HepG2 (cell line): ENCODE results near the gene POC1A. TPM values are rescaled to one million over a fixed set of nuclear protein-coding genes. Genes with fewer than 3 reads are reported as not detected.

ENCODE experiments used
- AKAP8 ChIP-seq: sonication (generic); formaldehyde crosslinking; IDR thresholded peaks from 2 replicates; pipeline ENCODE4 v1.5.1; 2020; ENCODE audit warnings: mild to moderate bottlenecking, missing genetic modification reagents
- CCDC6 ChIP-seq: sonication (generic); formaldehyde crosslinking; IDR thresholded peaks from 2 replicates; pipeline ENCODE4 v1.8.1; 2022; ENCODE audit warnings: mild to moderate bottlenecking, missing genetic modification reagents, moderate library complexity
- CEBPG ChIP-seq: IDR thresholded peaks from 2 replicates; pipeline ENCODE4 v1.6.1; 2016
- FOXA3 ChIP-seq: IDR thresholded peaks from 2 replicates; pipeline ENCODE4 v1.6.1; 2016; ENCODE audit warnings: missing genetic modification reagents, missing compliant biosample characterization
- GABPA ChIP-seq, 2 experiments: IDR thresholded peaks; 2 replicates each; pipeline ENCODE4 v1.6.1; 2011 to 2016; ENCODE audit warnings: low read depth in 2 of 2, low read length in 1 of 2, missing biosample characterization in 1 of 2, missing genetic modification characterization in 1 of 2
- HDAC6 ChIP-seq: fragments of 200-600 bp; sonication (generic); IDR thresholded peaks from 2 replicates; pipeline ENCODE4 v1.7.0; 2017; ENCODE audit warnings: mild to moderate bottlenecking, antibody characterized with exemption, low read length, low read depth
- HMG20A ChIP-seq: IDR thresholded peaks from 2 replicates; pipeline ENCODE4 v1.6.1; 2016; ENCODE audit warnings: borderline replicate concordance
- HOXA9 ChIP-seq: sonication (generic); formaldehyde crosslinking; IDR thresholded peaks from 2 replicates; pipeline ENCODE4 v1.8.1; 2022; ENCODE audit warnings: missing genetic modification reagents, mild to moderate bottlenecking, moderate library complexity, borderline replicate concordance
- KDM2A ChIP-seq: sonication (generic); formaldehyde crosslinking; IDR thresholded peaks from 2 replicates; pipeline ENCODE4 v1.4.0; 2020; ENCODE audit warnings: low read depth, missing genetic modification reagents, borderline replicate concordance
- SOX5 ChIP-seq: IDR thresholded peaks from 2 replicates; pipeline ENCODE4 v1.6.1; 2016; ENCODE audit warnings: borderline replicate concordance
- TMF1 ChIP-seq: sonication (generic); formaldehyde crosslinking; IDR thresholded peaks from 2 replicates; pipeline ENCODE4 v1.8.1; 2022; ENCODE audit warnings: low read depth, missing genetic modification reagents
- ZFP36L2 ChIP-seq: sonication (generic); formaldehyde crosslinking; IDR thresholded peaks from 2 replicates; pipeline ENCODE4 v1.4.0; 2020; ENCODE audit warnings: missing genetic modification reagents
- ZNF572 ChIP-seq: sonication (generic); formaldehyde crosslinking; IDR thresholded peaks from 2 replicates; pipeline ENCODE4 v1.5.1; 2020; ENCODE audit warnings: mild to moderate bottlenecking, missing genetic modification reagents
- ZNF644 ChIP-seq: IDR thresholded peaks from 2 replicates; pipeline ENCODE4 v1.6.1; 2016; ENCODE audit warnings: low read depth
- ZNF781 ChIP-seq: sonication (generic); formaldehyde crosslinking; IDR thresholded peaks from 2 replicates; pipeline ENCODE4 v1.5.1; 2020; ENCODE audit warnings: borderline replicate concordance, mild to moderate bottlenecking, missing genetic modification reagents; ENCODE audit errors: not compliant biosample characterization
- polyA plus RNA-seq, 8 experiments: library from polyadenylated mRNA; depleted of rRNA in 3 of 8; stranded (reverse) in 7 of 8; unstranded in 1 of 8; fragments of >200 nt; fragmentation: Illumina TruSeq in 4 of 8; extraction: Trizol in 4 of 8; gene quantifications; 2 replicates each; pipeline versions ENCODE4 v1.2.1 to v1.2.3, GENCODE V29; 2011 to 2016; ENCODE audit warnings: low read depth in 4 of 8, missing spikeins in 1 of 8, mixed read lengths in 1 of 8; ENCODE audit not compliant: insufficient read depth in 1 of 8
- total RNA-seq, 5 experiments: library from RNA; depleted of rRNA; stranded (reverse); fragments of >200 nt; fragmentation: Illumina TruSeq; extraction: Trizol; gene quantifications; 2 replicates each; pipeline ENCODE4 v1.2.3, GENCODE V29; 2016; ENCODE audit warnings: low read depth in 1 of 5
- TF ChIP-seq, protein P1 (sequence below): sonication (generic); formaldehyde crosslinking; IDR thresholded peaks from 2 replicates; pipeline ENCODE4 v1.4.0; 2020; ENCODE audit warnings: missing genetic modification reagents
- TF ChIP-seq, protein P2 (sequence below): sonication (generic); formaldehyde crosslinking; IDR thresholded peaks from 2 replicates; pipeline ENCODE4 v1.4.0; 2020; ENCODE audit warnings: missing genetic modification reagents
- TF ChIP-seq, protein P3 (sequence below): IDR thresholded peaks from 2 replicates; pipeline ENCODE4 v1.6.1; 2012; ENCODE audit warnings: low read depth, low read length, improper control_type of control experiment

Gene POC1A
- total and polyA plus RNA-seq, 2 of the 13 experiments (the other 11 are each of a cell fraction or from before 2014, with no cell fraction given): 14.6 to 20.0 TPM

DNA sequence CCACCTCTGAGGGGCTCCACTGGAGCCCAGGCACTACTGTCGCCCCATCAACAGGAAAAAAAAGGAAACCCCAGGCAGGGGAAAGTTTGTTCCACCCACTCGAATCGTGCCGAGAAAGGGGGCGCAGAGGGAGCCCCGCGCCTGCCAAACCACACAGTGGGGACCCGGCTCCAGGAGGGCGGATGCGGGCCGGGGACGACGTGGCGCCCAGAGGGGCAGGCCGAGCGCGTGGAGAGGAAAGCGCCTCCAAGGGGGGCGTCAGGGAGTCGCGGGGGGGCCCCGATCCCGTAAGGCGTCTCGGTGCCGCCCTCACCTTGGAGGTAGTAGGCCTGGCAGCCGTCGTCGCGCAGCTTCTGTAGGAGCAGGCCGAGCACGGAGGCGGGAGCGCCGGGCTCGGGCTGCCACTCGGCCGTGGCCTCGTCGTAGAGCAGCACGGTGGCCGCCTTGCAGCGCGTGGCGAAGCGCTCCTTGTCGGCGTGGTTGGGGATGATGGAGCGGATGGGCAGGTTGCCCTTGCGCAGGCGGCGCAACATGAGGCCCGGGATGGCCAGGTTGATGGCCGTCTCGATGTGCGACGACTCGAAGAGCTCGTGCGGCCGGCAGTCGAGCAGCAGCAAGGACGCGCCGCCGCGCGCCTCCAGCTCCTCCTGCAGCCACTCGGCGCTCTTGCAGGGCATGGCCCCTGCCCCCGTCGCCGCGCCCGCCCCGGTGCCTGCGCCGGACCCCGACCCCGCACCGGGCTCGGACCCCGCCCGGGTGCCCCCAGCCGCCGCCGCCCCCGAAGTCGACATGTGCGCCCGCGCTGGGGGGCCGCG is 98.5 kb downstream of the POC1A start (continued):
- peak; percentile 36; the same call in 1 of the 2 replicates for TF ChIP-seq AKAP8
- no peak for TF ChIP-seq GABPA (IDR thresholded peaks at IDR 0.05; ENCODE audit: low read depth, low read length)
- TF ChIP-seq GABPA (CRISPR knock-in tag; IDR thresholded peaks at IDR 0.05; ENCODE audit: low read depth): no peak
- TF ChIP-seq ZNF781 (CRISPR knock-in tag): peak; percentile 88
- TF ChIP-seq SOX5 (CRISPR knock-in tag): peak; percentile 32; the same call in 1 of the 2 replicates
- no peak for TF ChIP-seq ZFP36L2 (CRISPR knock-in tag)
- no peak for TF ChIP-seq ZNF644 (CRISPR knock-in tag)
- peak; percentile 36; the same call in 1 of the 2 replicates for TF ChIP-seq CEBPG
- TF ChIP-seq, protein P1, sequence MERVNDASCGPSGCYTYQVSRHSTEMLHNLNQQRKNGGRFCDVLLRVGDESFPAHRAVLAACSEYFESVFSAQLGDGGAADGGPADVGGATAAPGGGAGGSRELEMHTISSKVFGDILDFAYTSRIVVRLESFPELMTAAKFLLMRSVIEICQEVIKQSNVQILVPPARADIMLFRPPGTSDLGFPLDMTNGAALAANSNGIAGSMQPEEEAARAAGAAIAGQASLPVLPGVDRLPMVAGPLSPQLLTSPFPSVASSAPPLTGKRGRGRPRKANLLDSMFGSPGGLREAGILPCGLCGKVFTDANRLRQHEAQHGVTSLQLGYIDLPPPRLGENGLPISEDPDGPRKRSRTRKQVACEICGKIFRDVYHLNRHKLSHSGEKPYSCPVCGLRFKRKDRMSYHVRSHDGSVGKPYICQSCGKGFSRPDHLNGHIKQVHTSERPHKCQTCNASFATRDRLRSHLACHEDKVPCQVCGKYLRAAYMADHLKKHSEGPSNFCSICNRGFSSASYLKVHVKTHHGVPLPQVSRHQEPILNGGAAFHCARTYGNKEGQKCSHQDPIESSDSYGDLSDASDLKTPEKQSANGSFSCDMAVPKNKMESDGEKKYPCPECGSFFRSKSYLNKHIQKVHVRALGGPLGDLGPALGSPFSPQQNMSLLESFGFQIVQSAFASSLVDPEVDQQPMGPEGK (CRISPR knock-in tag): peak; percentile 24
- TF ChIP-seq, protein P2, sequence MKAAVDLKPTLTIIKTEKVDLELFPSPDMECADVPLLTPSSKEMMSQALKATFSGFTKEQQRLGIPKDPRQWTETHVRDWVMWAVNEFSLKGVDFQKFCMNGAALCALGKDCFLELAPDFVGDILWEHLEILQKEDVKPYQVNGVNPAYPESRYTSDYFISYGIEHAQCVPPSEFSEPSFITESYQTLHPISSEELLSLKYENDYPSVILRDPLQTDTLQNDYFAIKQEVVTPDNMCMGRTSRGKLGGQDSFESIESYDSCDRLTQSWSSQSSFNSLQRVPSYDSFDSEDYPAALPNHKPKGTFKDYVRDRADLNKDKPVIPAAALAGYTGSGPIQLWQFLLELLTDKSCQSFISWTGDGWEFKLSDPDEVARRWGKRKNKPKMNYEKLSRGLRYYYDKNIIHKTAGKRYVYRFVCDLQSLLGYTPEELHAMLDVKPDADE: no peak
- TF ChIP-seq, protein P3, sequence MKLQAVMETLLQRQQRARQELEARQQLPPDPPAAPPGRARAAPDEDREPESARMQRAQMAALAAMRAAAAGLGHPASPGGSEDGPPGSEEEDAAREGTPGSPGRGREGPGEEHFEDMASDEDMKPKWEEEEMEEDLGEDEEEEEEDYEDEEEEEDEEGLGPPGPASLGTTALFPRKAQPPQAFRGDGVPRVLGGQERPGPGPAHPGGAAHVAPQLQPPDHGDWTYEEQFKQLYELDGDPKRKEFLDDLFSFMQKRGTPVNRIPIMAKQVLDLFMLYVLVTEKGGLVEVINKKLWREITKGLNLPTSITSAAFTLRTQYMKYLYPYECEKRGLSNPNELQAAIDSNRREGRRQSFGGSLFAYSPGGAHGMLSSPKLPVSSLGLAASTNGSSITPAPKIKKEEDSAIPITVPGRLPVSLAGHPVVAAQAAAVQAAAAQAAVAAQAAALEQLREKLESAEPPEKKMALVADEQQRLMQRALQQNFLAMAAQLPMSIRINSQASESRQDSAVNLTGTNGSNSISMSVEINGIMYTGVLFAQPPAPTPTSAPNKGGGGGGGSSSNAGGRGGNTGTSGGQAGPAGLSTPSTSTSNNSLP: no peak
- no peak for TF ChIP-seq HDAC6
- peak; percentile 35; the same call in 1 of the 2 replicates for TF ChIP-seq HOXA9 (CRISPR knock-in tag)
- TF ChIP-seq HMG20A (CRISPR knock-in tag): no peak
- TF ChIP-seq CCDC6: no peak
- TF ChIP-seq KDM2A (CRISPR knock-in tag): peak; percentile 73; the same call in 1 of the 2 replicates
- TF ChIP-seq TMF1 (CRISPR knock-in tag): peak; percentile 63; the same call in 1 of the 2 replicates
- no peak for TF ChIP-seq FOXA3 (CRISPR knock-in tag)
- 0 out of 2 replicates have a peak, but pooled peaks have one; percentile 15 for TF ChIP-seq ZNF572 (CRISPR knock-in tag)
